ENCODE measurements around the gene GRHL3. TPM values are rescaled to one million over a fixed set of nuclear protein-coding genes. Genes with fewer than 3 reads are reported as not detected.

GRHL3 gene
- polyA plus RNA-seq, 2 donors: 59.0 to 115 TPM

GRCh38 chr1:24322470-24323177 lies 3.5 kb downstream of the GRHL3 start:
- Histone ChIP-seq H3K27ac (ENCODE audit: low read depth in 2 of 2, low read length in 1 of 2) (peak overlapping the region; percentile 91 to 96), H3K4me3 (ENCODE audit: low read depth in 1 of 2, low read length in 2 of 2) (peak overlapping the region; percentile 66 to 74)
- 16 to 34% methylated on average over 33 of the region's 33 CpGs for WGBS, 2 donors

GRCh38 chr1:24323281-24323680 lies 4.1 kb downstream of the GRHL3 start:
- peaks cover 0 to 3% of the 10 kb centered on the region in 2 donors for H3K36me3 ChIP-seq (ENCODE audit: control insufficient read depth in 2 of 2, insufficient read depth in 2 of 2, low read length in 1 of 2)
- WGBS, 2 donors: 54 to 64% methylated on average over 2 of the region's 2 CpGs
- peak overlapping the region; percentile 82 to 96 for H3K27ac ChIP-seq (ENCODE audit: low read depth in 2 of 2, low read length in 1 of 2)
- peaks cover 0 to 11% of the 10 kb centered on the region in 2 donors for H3K4me1 ChIP-seq (ENCODE audit: control insufficient read depth in 2 of 2, insufficient read depth in 2 of 2, low read length in 1 of 2)
- H3K27me3 ChIP-seq (ENCODE audit: control insufficient read depth in 1 of 2, insufficient read depth in 2 of 2, low read length in 2 of 2): no peaks in the 10 kb centered on the region
- no peaks in the 10 kb centered on the region for H3K9me3 ChIP-seq (ENCODE audit: control insufficient read depth in 2 of 2, insufficient read depth in 1 of 2, low read depth in 1 of 2, low read length in 1 of 2)
- H3K4me3 ChIP-seq (ENCODE audit: low read depth in 1 of 2, low read length in 2 of 2): peak overlapping the region; percentile 66 to 74

More at GRCh38 chr1:24322470-24323177, 3.5 kb downstream of the GRHL3 start:
- peaks cover 2 to 11% of the 10 kb centered on the region in 2 donors for H3K4me1 ChIP-seq (ENCODE audit: control insufficient read depth in 2 of 2, insufficient read depth in 2 of 2, low read length in 1 of 2)
- no peaks in the 10 kb centered on the region for H3K27me3 ChIP-seq (ENCODE audit: control insufficient read depth in 1 of 2, insufficient read depth in 2 of 2, low read length in 2 of 2)
- peaks cover 0 to 3% of the 10 kb centered on the region in 2 donors for H3K36me3 ChIP-seq (ENCODE audit: control insufficient read depth in 2 of 2, insufficient read depth in 2 of 2, low read length in 1 of 2)
- H3K9me3 ChIP-seq (ENCODE audit: control insufficient read depth in 2 of 2, insufficient read depth in 1 of 2, low read depth in 1 of 2, low read length in 1 of 2): no peaks in the 10 kb centered on the region

- Histone ChIP-seq H3K36me3 (ENCODE audit: control insufficient read depth in 2 of 2, insufficient read depth in 2 of 2, low read length in 1 of 2) (peaks cover 3 to 5% of the 10 kb centered on the region in 2 donors), H3K4me1 (ENCODE audit: control insufficient read depth in 2 of 2, insufficient read depth in 2 of 2, low read length in 1 of 2) (peaks cover 0 to 8% of the 10 kb centered on the region in 2 donors), H3K9me3 (ENCODE audit: control insufficient read depth in 2 of 2, insufficient read depth in 1 of 2, low read depth in 1 of 2, low read length in 1 of 2) (no peaks in the 10 kb centered on the region), H3K4me3 (ENCODE audit: low read depth in 1 of 2, low read length in 2 of 2) (peak overlapping the region in 1 of 2 donors; percentile 10), H3K27ac (ENCODE audit: low read depth in 2 of 2, low read length in 1 of 2) (peak overlapping the region; percentile 66 to 87), H3K27me3 (ENCODE audit: control insufficient read depth in 1 of 2, insufficient read depth in 2 of 2, low read length in 2 of 2) (no peaks in the 10 kb centered on the region)
- 60 to 64% methylated on average over 6 of the region's 6 CpGs for WGBS, 2 donors
These were observed 5.7 kb downstream of the GRHL3 start for GRCh38 chr1:24324903-24325302.

GRCh38 chr1:24325587-24326449 lies 6.7 kb downstream of the GRHL3 start:
- 77% methylated on average over 7 of the region's 7 CpGs for WGBS, 2 donors
- Histone ChIP-seq H3K4me1 (ENCODE audit: control insufficient read depth in 2 of 2, insufficient read depth in 2 of 2, low read length in 1 of 2) (peaks cover 0 to 8% of the 10 kb centered on the region in 2 donors), H3K27me3 (ENCODE audit: control insufficient read depth in 1 of 2, insufficient read depth in 2 of 2, low read length in 2 of 2) (no peaks in the 10 kb centered on the region), H3K36me3 (ENCODE audit: control insufficient read depth in 2 of 2, insufficient read depth in 2 of 2, low read length in 1 of 2) (peaks cover 3 to 5% of the 10 kb centered on the region in 2 donors), H3K27ac (ENCODE audit: low read depth in 2 of 2, low read length in 1 of 2) (peak overlapping the region; percentile 66 to 87), H3K4me3 (ENCODE audit: low read depth in 1 of 2, low read length in 2 of 2) (peak overlapping the region in 1 of 2 donors; percentile 10), H3K9me3 (ENCODE audit: control insufficient read depth in 2 of 2, insufficient read depth in 1 of 2, low read depth in 1 of 2, low read length in 1 of 2) (no peaks in the 10 kb centered on the region)

GRCh38 chr1:24327486-24327885 lies 8.3 kb downstream of the GRHL3 start:
- H3K4me1 ChIP-seq (ENCODE audit: control insufficient read depth in 2 of 2, insufficient read depth in 2 of 2, low read length in 1 of 2): peaks cover 0 to 4% of the 10 kb centered on the region in 2 donors
- no peak overlapping the region for H3K4me3 ChIP-seq (ENCODE audit: low read depth in 1 of 2, low read length in 2 of 2)
- no peaks in the 10 kb centered on the region for H3K9me3 ChIP-seq (ENCODE audit: control insufficient read depth in 2 of 2, insufficient read depth in 1 of 2, low read depth in 1 of 2, low read length in 1 of 2)
- peaks cover 0 to 13% of the 10 kb centered on the region in 2 donors for H3K36me3 ChIP-seq (ENCODE audit: control insufficient read depth in 2 of 2, insufficient read depth in 2 of 2, low read length in 1 of 2)
- H3K27me3 ChIP-seq (ENCODE audit: control insufficient read depth in 1 of 2, insufficient read depth in 2 of 2, low read length in 2 of 2): no peaks in the 10 kb centered on the region
- peak overlapping the region in 1 of 2 donors; percentile 57 for H3K27ac ChIP-seq (ENCODE audit: low read depth in 2 of 2, low read length in 1 of 2)

- H3K27me3 ChIP-seq (ENCODE audit: control insufficient read depth in 1 of 2, insufficient read depth in 2 of 2, low read length in 2 of 2): no peaks in the 10 kb centered on the region
- WGBS, 2 donors: 72 to 86% methylated on average over 2 of the region's 2 CpGs
- H3K9me3 ChIP-seq (ENCODE audit: control insufficient read depth in 2 of 2, insufficient read depth in 1 of 2, low read depth in 1 of 2, low read length in 1 of 2): no peaks in the 10 kb centered on the region
- H3K36me3 ChIP-seq (ENCODE audit: control insufficient read depth in 2 of 2, insufficient read depth in 2 of 2, low read length in 1 of 2): peaks cover 0 to 16% of the 10 kb centered on the region in 2 donors
- no peak overlapping the region for H3K27ac ChIP-seq (ENCODE audit: low read depth in 2 of 2, low read length in 1 of 2)
- H3K4me3 ChIP-seq (ENCODE audit: low read depth in 1 of 2, low read length in 2 of 2): no peak overlapping the region
- peaks cover 0 to 4% of the 10 kb centered on the region in 2 donors for H3K4me1 ChIP-seq (ENCODE audit: control insufficient read depth in 2 of 2, insufficient read depth in 2 of 2, low read length in 1 of 2)
These were observed 8.7 kb downstream of the GRHL3 start for GRCh38 chr1:24327891-24328290.

GRCh38 chr1:24329331-24329730 lies 10.2 kb downstream of the GRHL3 start:
- no peaks in the 10 kb centered on the region for H3K9me3 ChIP-seq (ENCODE audit: control insufficient read depth in 2 of 2, insufficient read depth in 1 of 2, low read depth in 1 of 2, low read length in 1 of 2)
- WGBS, 2 donors: 81 to 83% methylated on average over 9 of the region's 9 CpGs
- peaks cover 0 to 20% of the 10 kb centered on the region in 2 donors for H3K36me3 ChIP-seq (ENCODE audit: control insufficient read depth in 2 of 2, insufficient read depth in 2 of 2, low read length in 1 of 2)
- peak overlapping the region in 1 of 2 donors; percentile 33 for H3K27ac ChIP-seq (ENCODE audit: low read depth in 2 of 2, low read length in 1 of 2)
- H3K4me3 ChIP-seq (ENCODE audit: low read depth in 1 of 2, low read length in 2 of 2): no peak overlapping the region
- H3K27me3 ChIP-seq (ENCODE audit: control insufficient read depth in 1 of 2, insufficient read depth in 2 of 2, low read length in 2 of 2): no peaks in the 10 kb centered on the region
- peaks cover 0 to 4% of the 10 kb centered on the region in 2 donors for H3K4me1 ChIP-seq (ENCODE audit: control insufficient read depth in 2 of 2, insufficient read depth in 2 of 2, low read length in 1 of 2)

- Histone ChIP-seq H3K36me3 (ENCODE audit: control insufficient read depth in 2 of 2, insufficient read depth in 2 of 2, low read length in 1 of 2) (peaks cover 0 to 23% of the 10 kb centered on the region in 2 donors), H3K4me1 (ENCODE audit: control insufficient read depth in 2 of 2, insufficient read depth in 2 of 2, low read length in 1 of 2) (peaks cover 0 to 4% of the 10 kb centered on the region in 2 donors), H3K27ac (ENCODE audit: low read depth in 2 of 2, low read length in 1 of 2) (peak overlapping the region in 1 of 2 donors; percentile 33), H3K4me3 (ENCODE audit: low read depth in 1 of 2, low read length in 2 of 2) (no peak overlapping the region), H3K27me3 (ENCODE audit: control insufficient read depth in 1 of 2, insufficient read depth in 2 of 2, low read length in 2 of 2) (no peaks in the 10 kb centered on the region), H3K9me3 (ENCODE audit: control insufficient read depth in 2 of 2, insufficient read depth in 1 of 2, low read depth in 1 of 2, low read length in 1 of 2) (no peaks in the 10 kb centered on the region)
- 79 to 86% methylated on average over 2 of the region's 2 CpGs for WGBS, 2 donors
These were observed 10.8 kb downstream of the GRHL3 start for GRCh38 chr1:24329797-24330543.
